ENCODE measurements around the gene BORCS6.
A peak's percentile ranks its signal among the peaks of the same experiment; 100 is the strongest.

BORCS6 gene

GRCh38 chr17:8185582-8186445, 4.2 kb downstream of the BORCS6 start:
- Histone ChIP-seq H3K9me2 (replicated peaks; ENCODE audit: control insufficient read depth, low read length) (no peaks in the 10 kb centered on the region), H3F3A (ENCODE audit: control insufficient read depth, insufficient read depth) (peaks cover 27% of the 10 kb centered on the region), H3K9me3 (ENCODE audit: control insufficient read depth, insufficient read depth, low read length) (no peaks in the 10 kb centered on the region), H3K27ac (ENCODE audit: low read depth, low read length) (peak overlapping the region; percentile 84), H3K4me3 (ENCODE audit: low read length) (peak overlapping the region; percentile 95), H4K20me1 (ENCODE audit: control insufficient read depth, insufficient read depth, low read depth, low read length) (0 out of 2 replicates have a peak, but pooled peaks cover 6% of the 10 kb centered on the region), H3K27me3 (ENCODE audit: control insufficient read depth, low read length) (0 out of 2 replicates have a peak, but pooled peaks cover 6% of the 10 kb centered on the region), H3K36me3 (ENCODE audit: control insufficient read depth, low read length) (no peaks in the 10 kb centered on the region; the same call in 1 of the 2 replicates), H3K79me2 (ENCODE audit: control insufficient read depth, low read length) (peaks cover 21% of the 10 kb centered on the region), H3K4me2 (ENCODE audit: low read length) (peak overlapping the region; percentile 86), H3K4me1 (ENCODE audit: control insufficient read depth, low read length) (peaks cover 32% of the 10 kb centered on the region)
- TF ChIP-seq EZH2phosphoT487 (IDR thresholded peaks at IDR 0.05; ENCODE audit: borderline replicate concordance, low read length) (no peak), CTCF (IDR thresholded peaks at IDR 0.05; ENCODE audit: low read depth, low read length, poor library complexity, severe bottlenecking) (no peak)

- no peaks in the 10 kb centered on the region for H3K27me3 ChIP-seq (ENCODE audit: control insufficient read depth, low read length)
- 0 out of 2 replicates have a peak, but pooled peaks cover 2% of the 10 kb centered on the region for H4K20me1 ChIP-seq (ENCODE audit: control insufficient read depth, insufficient read depth, low read depth, low read length)
- no peaks in the 10 kb centered on the region for H3K9me3 ChIP-seq (ENCODE audit: control insufficient read depth, insufficient read depth, low read length)
- TF ChIP-seq CTCF (IDR thresholded peaks at IDR 0.05; ENCODE audit: low read depth, low read length, poor library complexity, severe bottlenecking) (no peak), EZH2phosphoT487 (IDR thresholded peaks at IDR 0.05; ENCODE audit: borderline replicate concordance, low read length) (no peak)
- H3K36me3 ChIP-seq (ENCODE audit: control insufficient read depth, low read length): peaks cover 6% of the 10 kb centered on the region; the same call in 1 of the 2 replicates
- H3F3A ChIP-seq (ENCODE audit: control insufficient read depth, insufficient read depth): peaks cover 14% of the 10 kb centered on the region
- H3K4me2 ChIP-seq (ENCODE audit: low read length): peak overlapping the region; percentile 87
- H3K4me3 ChIP-seq (ENCODE audit: low read length): peak overlapping the region; percentile 92
- H3K9me2 ChIP-seq (replicated peaks; ENCODE audit: control insufficient read depth, low read length): no peaks in the 10 kb centered on the region
- no peak overlapping the region for H3K27ac ChIP-seq (ENCODE audit: low read depth, low read length)
- H3K4me1 ChIP-seq (ENCODE audit: control insufficient read depth, low read length): peaks cover 36% of the 10 kb centered on the region
- H3K79me2 ChIP-seq (ENCODE audit: control insufficient read depth, low read length): peaks cover 22% of the 10 kb centered on the region
These were observed 12.8 kb downstream of the BORCS6 start for GRCh38 chr17:8176998-8177731.

- Histone ChIP-seq H3F3A (ENCODE audit: control insufficient read depth, insufficient read depth) (peaks cover 14% of the 10 kb centered on the region), H3K4me2 (ENCODE audit: low read length) (peak within 1 kb of the TSS; percentile 87), H3K9me2 (replicated peaks; ENCODE audit: control insufficient read depth, low read length) (no peaks in the 10 kb centered on the region), H3K36me3 (ENCODE audit: control insufficient read depth, low read length) (peaks cover 6% of the 10 kb centered on the region; the same call in 1 of the 2 replicates), H3K4me1 (ENCODE audit: control insufficient read depth, low read length) (peaks cover 37% of the 10 kb centered on the region), H3K9me3 (ENCODE audit: control insufficient read depth, insufficient read depth, low read length) (no peaks in the 10 kb centered on the region), H3K27ac (ENCODE audit: low read depth, low read length) (peak within 1 kb of the TSS; percentile 67), H3K27me3 (ENCODE audit: control insufficient read depth, low read length) (no peaks in the 10 kb centered on the region), H3K4me3 (ENCODE audit: low read length) (peak within 1 kb of the TSS; percentile 92), H4K20me1 (ENCODE audit: control insufficient read depth, insufficient read depth, low read depth, low read length) (0 out of 2 replicates have a peak, but pooled peaks cover 3% of the 10 kb centered on the region), H3K79me2 (ENCODE audit: control insufficient read depth, low read length) (peaks cover 22% of the 10 kb centered on the region)
- TF ChIP-seq EZH2phosphoT487 (IDR thresholded peaks at IDR 0.05; ENCODE audit: borderline replicate concordance, low read length) (no peak), CTCF (IDR thresholded peaks at IDR 0.05; ENCODE audit: low read depth, low read length, poor library complexity, severe bottlenecking) (peak; percentile 45)
These were observed 13.6 kb downstream of the BORCS6 start, which contains the start of gene TMEM107 for GRCh38 chr17:8176197-8176940. TMEM107 (minus strand) TSS chr17:8176380; CDS start chr17:8176286, 94 bp downstream.
